NCI-H510A (cell line): Measurements from ENCODE around the gene IGFBP5.

Source experiments
- DNase-seq: peaks from one replicate; lab custom pipeline; 2025; lab: John Stamatoyannopoulos, UW

IGFBP5 gene

GRCh38 chr2:216643986-216644659 lies 51.2 kb downstream of the IGFBP5 start:
- no peak for DNase-seq

- no peak for DNase-seq
These were observed 57.9 kb downstream of the IGFBP5 start for GRCh38 chr2:216637472-216637871.

GRCh38 chr2:216636551-216637450 lies 58.5 kb downstream of the IGFBP5 start:
- DNase-seq, result peak; percentile 51

- no peak for DNase-seq
These were observed 59.4 kb downstream of the IGFBP5 start for GRCh38 chr2:216635701-216636550.

- no peak for DNase-seq
These were observed 60.2 kb downstream of the IGFBP5 start for GRCh38 chr2:216635171-216635570.

- no peak for DNase-seq
These were observed 60.8 kb downstream of the IGFBP5 start for GRCh38 chr2:216634370-216635148.

GRCh38 chr2:216633616-216634369 lies 61.6 kb downstream of the IGFBP5 start:
- peak; percentile 37 for DNase-seq

- peak; percentile 76 for DNase-seq
These were observed 62.3 kb downstream of the IGFBP5 start, which contains the start of gene IGFBP2 for GRCh38 chr2:216632952-216633615. Gene IGFBP2 (plus strand): TSS chr2:216633420. CDS start chr2:216633524, 104 bp downstream.

- no peak for DNase-seq
These were observed 62.9 kb downstream of the IGFBP5 start for GRCh38 chr2:216632346-216632951.

- no peak for DNase-seq
These were observed 65.6 kb downstream of the IGFBP5 start for GRCh38 chr2:216629784-216630183.

GRCh38 chr2:216626875-216627245 lies 68.5 kb downstream of the IGFBP5 start:
- DNase-seq, result no peak

GRCh38 chr2:216626168-216626874 lies 69.0 kb downstream of the IGFBP5 start:
- no peak for DNase-seq

GRCh38 chr2:216624251-216624650 lies 71.1 kb downstream of the IGFBP5 start:
- DNase-seq, result no peak

- no peak for DNase-seq
These were observed 72.8 kb downstream of the IGFBP5 start for GRCh38 chr2:216622526-216622925.
